ENCODE results near the gene MGAT3. TPM values are rescaled to one million over a fixed set of nuclear protein-coding genes. Genes with fewer than 3 reads are reported as not detected.

MGAT3 gene
- total and polyA plus RNA-seq, 9 of the 15 experiments (the other 6 are each of a cell fraction or from before 2014, with no cell fraction given), result 0.10 to 11.5 (median 4.6) TPM

DNA sequence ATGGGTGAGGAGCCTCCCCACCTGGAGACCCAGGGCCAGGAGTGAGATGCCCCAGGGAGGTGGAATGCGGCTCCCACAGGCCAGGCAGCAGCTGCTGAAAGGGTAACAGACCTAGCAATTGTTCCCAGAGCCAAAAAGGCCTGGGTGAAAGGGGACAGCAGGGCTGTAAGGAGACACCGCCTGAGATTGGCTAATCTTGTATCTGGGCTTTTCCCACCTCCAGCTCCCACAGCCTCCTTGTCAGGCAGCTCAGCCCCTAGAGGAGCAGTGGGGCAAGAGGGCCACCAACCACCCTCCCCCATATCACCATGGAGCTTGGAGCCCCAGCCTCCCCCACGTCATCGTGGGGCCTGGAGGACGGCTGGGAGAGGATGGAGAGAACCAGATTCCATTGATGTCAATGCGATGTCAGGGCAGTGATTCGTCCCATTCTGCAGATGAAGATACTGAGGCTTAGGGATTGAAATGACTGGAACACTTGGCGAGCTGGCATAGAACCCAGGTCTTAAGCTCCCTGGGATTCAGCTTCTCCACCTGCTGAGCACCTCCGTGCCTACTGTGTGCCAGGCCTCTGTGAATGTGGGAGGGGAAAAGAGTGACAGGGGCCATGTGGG is 2.9 kb upstream of the MGAT3 start (continued):
- TF ChIP-seq CREM (IDR thresholded peaks at IDR 0.05; ENCODE audit: low read depth), result peak; percentile 53; the same call in 1 of the 2 replicates
- TF ChIP-seq FOXA1 (IDR thresholded peaks at IDR 0.05; ENCODE audit: borderline replicate concordance), result no peak
- no peak for TF ChIP-seq CHD1 (IDR thresholded peaks at IDR 0.05; ENCODE audit: low read length)
- no peak for TF ChIP-seq TBL1XR1 (IDR thresholded peaks at IDR 0.05; ENCODE audit: low read length in 2 of 2)
- TF ChIP-seq ZNF75A (CRISPR knock-in tag; IDR thresholded peaks at IDR 0.05), result peak; percentile 95
- no peak for TF ChIP-seq ZNF175 (CRISPR knock-in tag; IDR thresholded peaks at IDR 0.05; ENCODE audit: low read depth)
- peak; percentile 94 for TF ChIP-seq ADNP (tag; IDR thresholded peaks at IDR 0.05)
- no peak for TF ChIP-seq HMGN3 (IDR thresholded peaks at IDR 0.05; ENCODE audit: borderline replicate concordance, extremely low read depth, insufficient read length, low read depth, low read length)
- no peak for TF ChIP-seq FIP1L1 (IDR thresholded peaks at IDR 0.05; ENCODE audit: low read depth, low read length, poor library complexity, severe bottlenecking)
- TF ChIP-seq RBBP5 (IDR thresholded peaks at IDR 0.05; ENCODE audit: borderline replicate concordance, insufficient read depth, low read length, poor library complexity, severe bottlenecking), result peak; percentile 22
- TF ChIP-seq ZNF282 (CRISPR knock-in tag; IDR thresholded peaks at IDR 0.05), result no peak
- TF ChIP-seq, protein P1, sequence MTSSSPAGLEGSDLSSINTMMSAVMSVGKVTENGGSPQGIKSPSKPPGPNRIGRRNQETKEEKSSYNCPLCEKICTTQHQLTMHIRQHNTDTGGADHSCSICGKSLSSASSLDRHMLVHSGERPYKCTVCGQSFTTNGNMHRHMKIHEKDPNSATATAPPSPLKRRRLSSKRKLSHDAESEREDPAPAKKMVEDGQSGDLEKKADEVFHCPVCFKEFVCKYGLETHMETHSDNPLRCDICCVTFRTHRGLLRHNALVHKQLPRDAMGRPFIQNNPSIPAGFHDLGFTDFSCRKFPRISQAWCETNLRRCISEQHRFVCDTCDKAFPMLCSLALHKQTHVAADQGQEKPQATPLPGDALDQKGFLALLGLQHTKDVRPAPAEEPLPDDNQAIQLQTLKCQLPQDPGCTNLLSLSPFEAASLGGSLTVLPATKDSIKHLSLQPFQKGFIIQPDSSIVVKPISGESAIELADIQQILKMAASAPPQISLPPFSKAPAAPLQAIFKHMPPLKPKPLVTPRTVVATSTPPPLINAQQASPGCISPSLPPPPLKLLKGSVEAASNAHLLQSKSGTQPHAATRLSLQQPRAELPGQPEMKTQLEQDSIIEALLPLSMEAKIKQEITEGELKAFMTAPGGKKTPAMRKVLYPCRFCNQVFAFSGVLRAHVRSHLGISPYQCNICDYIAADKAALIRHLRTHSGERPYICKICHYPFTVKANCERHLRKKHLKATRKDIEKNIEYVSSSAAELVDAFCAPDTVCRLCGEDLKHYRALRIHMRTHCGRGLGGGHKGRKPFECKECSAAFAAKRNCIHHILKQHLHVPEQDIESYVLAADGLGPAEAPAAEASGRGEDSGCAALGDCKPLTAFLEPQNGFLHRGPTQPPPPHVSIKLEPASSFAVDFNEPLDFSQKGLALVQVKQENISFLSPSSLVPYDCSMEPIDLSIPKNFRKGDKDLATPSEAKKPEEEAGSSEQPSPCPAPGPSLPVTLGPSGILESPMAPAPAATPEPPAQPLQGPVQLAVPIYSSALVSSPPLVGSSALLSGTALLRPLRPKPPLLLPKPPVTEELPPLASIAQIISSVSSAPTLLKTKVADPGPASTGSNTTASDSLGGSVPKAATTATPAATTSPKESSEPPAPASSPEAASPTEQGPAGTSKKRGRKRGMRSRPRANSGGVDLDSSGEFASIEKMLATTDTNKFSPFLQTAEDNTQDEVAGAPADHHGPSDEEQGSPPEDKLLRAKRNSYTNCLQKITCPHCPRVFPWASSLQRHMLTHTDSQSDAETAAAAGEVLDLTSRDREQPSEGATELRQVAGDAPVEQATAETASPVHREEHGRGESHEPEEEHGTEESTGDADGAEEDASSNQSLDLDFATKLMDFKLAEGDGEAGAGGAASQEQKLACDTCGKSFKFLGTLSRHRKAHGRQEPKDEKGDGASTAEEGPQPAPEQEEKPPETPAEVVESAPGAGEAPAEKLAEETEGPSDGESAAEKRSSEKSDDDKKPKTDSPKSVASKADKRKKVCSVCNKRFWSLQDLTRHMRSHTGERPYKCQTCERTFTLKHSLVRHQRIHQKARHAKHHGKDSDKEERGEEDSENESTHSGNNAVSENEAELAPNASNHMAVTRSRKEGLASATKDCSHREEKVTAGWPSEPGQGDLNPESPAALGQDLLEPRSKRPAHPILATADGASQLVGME (CRISPR knock-in tag; IDR thresholded peaks at IDR 0.05), result no peak
- no peak for TF ChIP-seq ZNF263 (CRISPR knock-in tag; IDR thresholded peaks at IDR 0.05; ENCODE audit: borderline replicate concordance)
- TF ChIP-seq CHD4 (IDR thresholded peaks at IDR 0.05; ENCODE audit: insufficient read depth, insufficient replicate concordance, low read depth, low read length, poor library complexity, severe bottlenecking), result peak; percentile 52
